HG03103 (cell line): ENCODE results near the gene C10orf62.
"Not testable (repeated sequence)": the region's sequence is repeated elsewhere in the genome, so short reads cannot be mapped to it uniquely, and the experiment has no call there.

Source experiments
- ATAC-seq: cut with Tn5 transposase; IDR thresholded peaks from one replicate; pipeline ENCODE4 v1.9.1; 2021; ENCODE audit warnings: low read depth; ENCODE audit not compliant: unreplicated experiment

The C10orf62 gene, protein sequence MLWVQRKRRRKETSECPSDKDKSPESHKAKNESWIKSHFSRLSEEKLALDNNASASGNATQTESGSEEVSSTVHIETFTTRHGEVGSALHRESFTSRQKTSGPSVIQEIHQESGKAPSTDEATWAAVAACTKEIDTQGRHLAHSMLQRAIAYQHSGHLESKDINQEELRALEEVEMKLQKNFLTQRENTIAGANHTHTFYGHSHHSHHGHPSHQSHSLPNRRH

GRCh38 chr10:97589479-97589878 is at the start of gene C10orf62:
C10orf62 (plus strand) TSS chr10:97589721; CDS start chr10:97589898, 177 bp downstream.
- ATAC-seq, result no peak

GRCh38 chr10:97540669-97541500 is 48.6 kb upstream of the C10orf62 start:
- no peak for ATAC-seq

- no peak for ATAC-seq
Observed at GRCh38 chr10:97542169-97543024, 47.1 kb upstream of the C10orf62 start.

DNA sequence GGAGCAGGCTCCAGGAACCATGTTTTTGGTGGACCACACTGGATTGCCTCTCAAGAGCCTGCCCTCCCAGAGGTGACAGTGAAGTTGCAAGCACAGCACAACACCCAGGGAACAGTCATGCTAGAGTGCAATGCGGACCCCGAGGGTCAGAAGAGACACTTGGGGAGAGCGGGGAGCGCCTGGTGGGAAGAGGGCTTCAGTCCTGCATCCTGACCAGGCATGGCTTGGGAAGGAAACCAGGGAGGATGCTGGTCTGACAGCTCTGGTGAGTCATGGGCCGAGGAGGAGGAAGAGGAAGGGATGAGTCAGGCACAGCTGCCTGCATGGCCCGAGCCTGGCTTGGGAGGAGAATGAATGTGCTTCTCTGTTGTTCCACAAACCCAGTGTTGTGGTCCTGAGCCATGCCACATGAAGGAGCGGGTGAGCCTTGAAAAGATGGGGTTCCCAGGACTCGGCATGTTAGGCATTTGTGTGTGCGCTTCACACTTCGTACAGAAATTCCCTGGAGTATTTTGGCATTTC is 46.4 kb upstream of the C10orf62 start:
- ATAC-seq, result no peak

DNA sequence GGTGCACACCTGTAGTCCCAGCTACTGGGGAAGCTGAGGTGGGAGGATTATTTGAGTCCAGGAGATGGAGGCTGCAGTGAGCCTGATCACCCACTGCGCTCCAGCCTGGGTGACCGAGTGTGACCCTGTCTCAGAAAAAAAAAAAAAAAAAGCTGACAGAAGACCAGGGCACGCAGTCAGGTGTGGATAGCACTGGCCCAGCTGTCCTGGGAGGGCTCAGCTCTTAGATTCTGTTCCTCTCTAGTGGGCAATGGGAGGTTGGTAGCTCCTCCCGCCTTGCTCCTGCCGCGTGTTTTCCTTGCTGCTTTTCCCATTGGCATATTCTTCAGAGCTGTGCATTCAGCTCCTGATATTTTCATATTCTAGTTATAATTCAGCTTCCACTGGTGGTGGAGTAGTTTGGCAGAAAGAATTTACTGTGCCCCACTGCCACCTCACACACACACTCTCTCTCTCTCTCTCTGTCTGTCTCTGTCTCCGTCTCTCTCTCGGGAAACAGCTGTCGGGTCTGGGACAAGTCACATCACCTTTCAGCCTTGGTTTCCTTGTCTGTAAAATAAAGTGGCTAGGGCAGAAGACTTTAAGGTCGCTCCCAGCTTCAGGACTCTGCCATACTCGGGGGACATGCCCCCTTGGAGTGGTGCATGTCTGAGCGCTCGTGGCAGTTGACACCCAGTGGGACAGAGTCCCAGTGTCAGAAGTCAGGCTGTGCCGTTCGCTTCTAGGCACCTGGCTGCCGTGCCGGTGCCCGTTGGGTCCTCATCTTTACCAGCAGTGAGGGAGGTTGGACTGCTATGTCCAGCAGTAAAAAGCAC is 42.9 kb upstream of the C10orf62 start:
- no peak for ATAC-seq

- ATAC-seq, result no peak
Observed at GRCh38 chr10:97547271-97547600, 42.3 kb upstream of the C10orf62 start.

DNA sequence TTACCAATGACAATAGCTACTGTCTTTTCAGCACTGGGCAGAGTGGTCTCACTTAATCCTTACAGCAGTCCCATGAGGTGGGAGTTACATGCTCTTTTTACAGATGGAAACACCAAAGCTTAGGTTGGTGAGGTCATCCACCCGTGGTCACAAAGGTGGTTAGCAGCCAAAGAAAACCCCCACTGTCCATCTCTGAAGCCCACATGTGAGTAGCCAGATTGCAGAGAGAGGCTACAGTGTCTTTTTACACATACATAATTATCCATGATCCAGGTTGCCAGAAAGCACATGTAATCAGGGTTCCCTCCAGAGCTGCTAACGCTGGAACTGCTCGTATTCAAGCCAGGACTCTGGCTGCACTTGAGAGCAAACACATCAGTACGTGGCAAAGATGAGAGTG is 41.6 kb upstream of the C10orf62 start:
- ATAC-seq, result no peak

DNA sequence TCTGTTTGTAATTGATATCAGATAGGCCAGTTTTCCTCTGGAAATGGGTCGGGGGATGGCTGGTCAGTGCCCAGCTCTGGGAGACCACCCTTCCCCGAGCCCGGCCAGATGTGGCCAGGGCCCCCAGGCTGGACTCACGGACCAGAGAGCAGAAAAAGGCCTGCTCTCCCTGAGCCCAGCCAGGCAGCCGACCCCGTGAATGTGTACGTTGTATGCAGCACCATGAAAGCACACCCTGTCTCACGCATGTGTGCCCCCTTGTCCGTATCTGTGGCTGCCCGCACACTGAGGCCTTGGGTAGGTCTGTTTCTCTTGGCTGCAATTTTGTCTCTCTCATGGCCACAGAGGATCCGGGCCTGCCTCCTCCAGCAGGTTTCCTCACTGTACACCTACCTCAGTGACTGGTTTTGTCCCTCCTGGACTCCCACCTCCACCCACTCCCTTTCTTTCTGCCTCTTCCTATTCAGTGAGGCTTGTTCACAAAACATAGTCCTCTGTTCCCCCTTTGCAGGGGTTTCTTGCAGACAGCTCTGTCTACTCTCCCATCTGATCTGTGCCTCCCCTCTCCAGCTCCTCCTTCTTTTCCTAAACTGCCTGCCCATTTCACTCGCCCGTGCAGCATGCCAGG is 40.6 kb upstream of the C10orf62 start:
- no peak for ATAC-seq

DNA sequence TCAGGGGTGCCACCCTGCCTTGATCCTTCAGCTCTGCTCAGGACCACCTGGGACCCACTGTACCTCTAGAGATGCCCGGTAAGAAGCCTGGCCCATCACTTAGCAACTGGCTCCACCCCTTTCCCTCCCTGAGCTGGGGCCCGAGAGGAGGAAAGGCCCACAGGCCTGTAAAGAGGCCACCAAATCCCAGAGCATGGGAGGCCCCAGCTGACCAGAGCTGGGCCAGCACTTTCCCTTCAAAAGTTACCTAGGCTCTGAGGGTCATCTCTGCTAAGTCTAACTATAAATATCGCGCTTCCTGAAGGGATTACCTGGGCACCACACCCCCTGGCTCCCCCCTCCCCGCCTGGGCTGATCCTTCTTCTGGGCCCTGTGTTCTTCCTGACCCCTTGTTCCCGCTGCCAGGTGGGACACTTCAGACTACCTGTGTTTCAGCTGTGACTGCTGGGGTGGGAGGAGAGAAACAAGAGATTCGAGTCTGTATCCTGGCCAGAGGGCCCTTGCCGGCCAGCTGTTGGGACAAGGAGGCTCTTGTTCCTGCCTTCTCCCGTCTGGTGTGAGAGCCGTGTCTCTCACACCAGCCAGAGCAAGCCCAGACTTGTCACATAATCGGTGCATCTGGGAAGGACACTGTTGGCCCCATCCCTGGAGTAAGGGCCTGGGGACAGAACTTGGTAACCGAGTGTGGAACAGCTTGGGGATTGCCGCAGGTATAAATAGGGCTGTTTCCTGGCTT is 39.8 kb upstream of the C10orf62 start:
- ATAC-seq, result no peak

GRCh38 chr10:97550336-97551149 is 39.0 kb upstream of the C10orf62 start:
- ATAC-seq, result no peak

GRCh38 chr10:97551271-97551670 is 38.2 kb upstream of the C10orf62 start:
- no peak for ATAC-seq

- ATAC-seq, result no peak
Observed at GRCh38 chr10:97553575-97554031, 35.9 kb upstream of the C10orf62 start.

GRCh38 chr10:97554336-97554735 is 35.2 kb upstream of the C10orf62 start:
- ATAC-seq, result not testable (repeated sequence)

DNA sequence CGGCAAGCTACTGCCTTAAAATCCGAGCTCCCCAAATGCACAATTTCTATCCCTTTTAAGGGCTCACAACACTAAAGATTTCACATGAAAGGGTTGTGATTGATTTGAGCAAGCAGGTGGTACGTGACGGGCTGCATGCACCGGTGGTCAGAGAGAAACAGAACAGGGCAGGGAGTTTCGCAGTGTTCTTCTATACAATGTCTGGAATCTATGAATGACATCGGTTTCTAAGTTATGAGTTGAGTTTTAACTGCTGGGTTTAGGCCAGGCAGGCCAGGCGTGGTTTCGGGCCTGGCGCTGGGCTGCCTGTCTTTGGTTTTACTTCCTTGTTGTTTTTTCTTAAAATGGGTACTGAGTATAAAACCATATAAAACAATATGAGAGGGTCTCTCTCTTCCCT is 34.0 kb upstream of the C10orf62 start:
- not testable (repeated sequence) for ATAC-seq

GRCh38 chr10:97560731-97561381 is 28.7 kb upstream of the C10orf62 start:
- ATAC-seq, result not testable (repeated sequence)

- ATAC-seq, result not testable (repeated sequence)
Observed at GRCh38 chr10:97561386-97562077, 28.0 kb upstream of the C10orf62 start.

DNA sequence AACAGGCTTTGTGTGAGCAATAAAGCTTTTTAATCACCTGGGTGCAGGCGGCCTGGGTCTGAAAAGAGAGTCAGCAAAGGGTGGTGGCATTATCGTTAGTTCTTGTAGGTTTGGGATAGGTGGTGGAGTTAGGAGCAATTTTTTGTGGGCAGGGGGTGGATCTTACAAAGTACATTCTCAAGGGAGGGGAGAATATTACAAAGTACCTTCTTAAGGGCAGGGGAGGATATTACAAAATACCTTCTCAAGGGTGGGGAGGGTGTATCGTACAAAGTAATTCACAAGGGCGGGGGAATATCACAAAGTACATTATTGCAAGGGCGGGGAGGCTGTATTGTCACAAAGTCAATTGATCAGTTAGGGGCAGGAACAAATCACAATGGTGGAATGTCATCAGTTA is 27.2 kb upstream of the C10orf62 start:
- ATAC-seq, result not testable (repeated sequence)
